ENCODE measurements around the gene GNG10. TPM values are rescaled to one million over a fixed set of nuclear protein-coding genes. Genes with fewer than 3 reads are reported as not detected.

The GNG10 gene
- total RNA-seq, 1 experiment from 2014 or later, result 21.5 TPM

DNA sequence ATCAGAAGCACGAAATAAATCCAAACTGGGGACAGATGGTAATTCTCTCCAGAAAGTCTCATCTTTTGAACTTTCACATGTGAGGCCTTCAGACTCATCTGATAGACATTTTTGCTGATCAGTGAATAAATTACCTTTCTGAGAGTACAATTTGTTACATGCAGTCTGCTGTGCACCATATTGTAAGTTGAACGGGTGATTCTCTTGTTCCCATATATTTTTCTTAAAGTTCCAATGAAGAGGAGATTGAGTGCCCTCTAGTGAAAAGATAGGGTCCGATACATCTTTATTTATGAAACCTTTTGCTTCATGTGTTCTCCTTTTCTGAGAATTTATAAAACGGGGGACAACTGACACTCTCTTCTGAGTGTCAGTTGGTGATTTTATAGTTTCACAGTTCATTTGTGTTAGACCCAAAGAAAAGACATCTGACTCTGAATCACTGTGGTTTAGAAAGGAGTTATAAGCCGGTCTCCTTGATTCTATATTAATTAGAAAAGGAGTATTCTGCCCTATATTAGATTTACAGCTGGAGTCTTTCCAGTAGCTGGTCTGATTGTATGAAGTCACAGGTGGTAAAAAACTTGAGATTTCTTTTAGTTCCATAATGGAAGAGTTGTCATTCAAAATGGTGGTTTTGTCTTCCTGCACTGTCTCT is 30.4 kb downstream of the GNG10 start:
- intact Hi-C loops (cut with micrococcal nuclease; ENCODE audit: unreplicated experiment), result loop anchor here (5.0 kb wide), 1 partner anchor 94 kb away; the partner anchor contains the start of gene PTGR1
- H3K9me3 Mint-ChIP-seq (ENCODE audit: low read depth, unreplicated experiment), result no peaks in the 10 kb centered on the region
- H3K27ac Mint-ChIP-seq (ENCODE audit: unreplicated experiment), result no peak overlapping the region
- CTCF ChIA-PET, result no interaction called here
- H3K36me3 Mint-ChIP-seq (ENCODE audit: insufficient read depth, unreplicated experiment), result no peaks in the 10 kb centered on the region
- BruUV-seq (replicated peaks), result no TSS peak
- TF ChIP-seq, protein P1, sequence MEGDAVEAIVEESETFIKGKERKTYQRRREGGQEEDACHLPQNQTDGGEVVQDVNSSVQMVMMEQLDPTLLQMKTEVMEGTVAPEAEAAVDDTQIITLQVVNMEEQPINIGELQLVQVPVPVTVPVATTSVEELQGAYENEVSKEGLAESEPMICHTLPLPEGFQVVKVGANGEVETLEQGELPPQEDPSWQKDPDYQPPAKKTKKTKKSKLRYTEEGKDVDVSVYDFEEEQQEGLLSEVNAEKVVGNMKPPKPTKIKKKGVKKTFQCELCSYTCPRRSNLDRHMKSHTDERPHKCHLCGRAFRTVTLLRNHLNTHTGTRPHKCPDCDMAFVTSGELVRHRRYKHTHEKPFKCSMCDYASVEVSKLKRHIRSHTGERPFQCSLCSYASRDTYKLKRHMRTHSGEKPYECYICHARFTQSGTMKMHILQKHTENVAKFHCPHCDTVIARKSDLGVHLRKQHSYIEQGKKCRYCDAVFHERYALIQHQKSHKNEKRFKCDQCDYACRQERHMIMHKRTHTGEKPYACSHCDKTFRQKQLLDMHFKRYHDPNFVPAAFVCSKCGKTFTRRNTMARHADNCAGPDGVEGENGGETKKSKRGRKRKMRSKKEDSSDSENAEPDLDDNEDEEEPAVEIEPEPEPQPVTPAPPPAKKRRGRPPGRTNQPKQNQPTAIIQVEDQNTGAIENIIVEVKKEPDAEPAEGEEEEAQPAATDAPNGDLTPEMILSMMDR (IDR thresholded peaks at IDR 0.05; ENCODE audit: unreplicated experiment), result peak; percentile 33
- H3K27me3 Mint-ChIP-seq (ENCODE audit: unreplicated experiment), result no peaks in the 10 kb centered on the region
- H3K4me1 Mint-ChIP-seq (ENCODE audit: low read depth, unreplicated experiment), result no peaks in the 10 kb centered on the region
- no peak overlapping the region for H3K4me3 Mint-ChIP-seq (ENCODE audit: low read depth, unreplicated experiment)
- DNase-seq, result no peak

DNA sequence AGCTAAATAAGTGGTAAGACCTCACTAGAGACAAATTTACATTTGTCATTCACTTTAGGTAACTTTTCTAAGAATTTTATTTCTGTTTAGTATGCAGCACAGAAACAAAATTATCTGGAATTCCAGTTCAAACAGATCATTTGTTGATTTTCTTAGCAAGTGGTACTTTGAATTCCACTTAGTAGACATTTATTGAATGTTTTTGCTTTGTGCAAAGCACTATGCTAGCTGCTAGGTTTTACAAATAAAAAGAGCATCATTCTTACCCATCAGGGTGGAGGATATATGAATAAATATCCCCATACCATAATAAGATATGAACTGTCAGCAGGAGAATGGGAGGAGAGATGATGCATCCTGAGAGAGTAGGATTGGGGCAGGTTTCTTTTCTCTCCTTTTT is 35.4 kb downstream of the GNG10 start:
- no peaks in the 10 kb centered on the region for H3K36me3 Mint-ChIP-seq (ENCODE audit: insufficient read depth, unreplicated experiment)
- BruUV-seq (replicated peaks), result no TSS peak

DNA sequence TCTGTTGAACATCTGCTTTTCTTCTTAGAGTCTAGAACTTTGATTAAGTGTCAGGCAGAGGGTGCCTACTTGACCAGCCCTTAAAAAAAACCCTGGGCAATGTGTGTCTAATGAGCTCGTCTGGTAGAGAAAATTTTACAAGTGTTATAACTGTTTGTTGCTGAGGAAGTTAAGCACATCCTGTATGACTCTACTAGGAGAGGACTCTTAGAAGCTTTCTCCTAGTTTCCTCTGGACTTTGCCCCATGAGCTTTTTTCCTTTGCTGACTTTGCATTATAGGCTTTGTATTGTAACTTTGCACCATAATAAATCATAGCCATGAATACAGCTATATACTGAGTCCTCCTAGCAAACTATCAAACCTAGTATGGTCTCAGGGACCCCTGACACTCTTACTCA is 39.4 kb downstream of the GNG10 start:
- no peaks in the 10 kb centered on the region for H3K27me3 Mint-ChIP-seq (ENCODE audit: unreplicated experiment)
- no peak for DNase-seq
- H3K4me3 Mint-ChIP-seq (ENCODE audit: low read depth, unreplicated experiment), result no peak overlapping the region
- H3K27ac Mint-ChIP-seq (ENCODE audit: unreplicated experiment), result no peak overlapping the region
- TF ChIP-seq, protein P1 (IDR thresholded peaks at IDR 0.05; ENCODE audit: unreplicated experiment), result no peak
- BruUV-seq (replicated peaks), result no TSS peak
- CTCF ChIA-PET, result interaction anchor here (1.0 kb wide), 1 partner anchor 11 kb away, joined by 3 read pairs; no protein-coding TSS in a partner anchor
- H3K36me3 Mint-ChIP-seq (ENCODE audit: insufficient read depth, unreplicated experiment), result no peaks in the 10 kb centered on the region
- intact Hi-C loops (cut with micrococcal nuclease; ENCODE audit: unreplicated experiment), result no loop called here
- H3K9me3 Mint-ChIP-seq (ENCODE audit: low read depth, unreplicated experiment), result peaks cover 3% of the 10 kb centered on the region
- no peaks in the 10 kb centered on the region for H3K4me1 Mint-ChIP-seq (ENCODE audit: low read depth, unreplicated experiment)

More for the DNA sequence above, 35.4 kb downstream of the GNG10 start:
- TF ChIP-seq, protein P1 (IDR thresholded peaks at IDR 0.05; ENCODE audit: unreplicated experiment), result no peak
- no peak for DNase-seq
- Mint-ChIP-seq H3K27me3 (ENCODE audit: unreplicated experiment) (no peaks in the 10 kb centered on the region), H3K9me3 (ENCODE audit: low read depth, unreplicated experiment) (peaks cover 3% of the 10 kb centered on the region), H3K27ac (ENCODE audit: unreplicated experiment) (no peak overlapping the region), H3K4me3 (ENCODE audit: low read depth, unreplicated experiment) (no peak overlapping the region), H3K4me1 (ENCODE audit: low read depth, unreplicated experiment) (no peaks in the 10 kb centered on the region)
- intact Hi-C loops (cut with micrococcal nuclease; ENCODE audit: unreplicated experiment), result no loop called here
- CTCF ChIA-PET, result no interaction called here

DNA sequence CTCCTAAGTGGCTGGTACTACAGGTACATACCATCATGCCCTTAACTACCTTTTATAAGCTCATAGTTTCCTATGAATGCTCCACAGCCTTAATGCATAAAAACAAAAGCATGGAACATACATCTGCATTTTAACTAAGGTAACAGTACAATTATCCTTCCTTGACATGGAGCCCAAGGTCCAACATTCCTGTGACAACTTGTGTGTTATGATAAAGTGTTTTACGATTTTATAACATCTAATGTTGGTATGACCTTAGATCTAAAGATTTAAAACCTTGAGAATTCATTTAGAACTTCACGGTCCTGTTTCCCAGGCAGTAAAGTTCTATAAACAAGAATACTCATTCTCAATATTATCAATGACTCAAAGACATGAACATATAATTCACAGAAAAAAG is 43.1 kb downstream of the GNG10 start:
- intact Hi-C loops (cut with micrococcal nuclease; ENCODE audit: unreplicated experiment), result no loop called here
- H3K4me1 Mint-ChIP-seq (ENCODE audit: low read depth, unreplicated experiment), result no peaks in the 10 kb centered on the region
- H3K4me3 Mint-ChIP-seq (ENCODE audit: low read depth, unreplicated experiment), result no peak overlapping the region
- CTCF ChIA-PET, result no interaction called here
- no peaks in the 10 kb centered on the region for H3K36me3 Mint-ChIP-seq (ENCODE audit: insufficient read depth, unreplicated experiment)
- TF ChIP-seq, protein P1 (IDR thresholded peaks at IDR 0.05; ENCODE audit: unreplicated experiment), result no peak
- H3K27ac Mint-ChIP-seq (ENCODE audit: unreplicated experiment), result no peak overlapping the region
- BruUV-seq (replicated peaks), result no TSS peak
- no peak for DNase-seq
- H3K27me3 Mint-ChIP-seq (ENCODE audit: unreplicated experiment), result no peaks in the 10 kb centered on the region
- H3K9me3 Mint-ChIP-seq (ENCODE audit: low read depth, unreplicated experiment), result no peaks in the 10 kb centered on the region

All from Calu3 (cell line).